ENCODE results near the gene SEPTIN8. TPM values are rescaled to one million over a fixed set of nuclear protein-coding genes. Genes with fewer than 3 reads are reported as not detected.

SEPTIN8 gene
- total and polyA plus RNA-seq, 2 of the 13 experiments (the other 11 are each of a cell fraction or from before 2014, with no cell fraction given), result 41.4 to 49.9 TPM

- TF ChIP-seq ZNF318 (CRISPR knock-in tag; IDR thresholded peaks at IDR 0.05) (no peak), ZBTB20 (CRISPR knock-in tag; IDR thresholded peaks at IDR 0.05; ENCODE audit: borderline replicate concordance, low read depth) (no peak; the same call in 1 of the 2 replicates), ZEB1 (IDR thresholded peaks at IDR 0.05; ENCODE audit: insufficient replicate concordance, low read depth) (no peak), SIN3A (IDR thresholded peaks at IDR 0.05; ENCODE audit: borderline replicate concordance, low read depth, low read length) (no peak; the same call in none of the 2 replicates), ZSCAN9 (CRISPR knock-in tag; IDR thresholded peaks at IDR 0.05; ENCODE audit: borderline replicate concordance) (0 out of 2 replicates have a peak, but pooled peaks have one; percentile 17), ZNF619 (CRISPR knock-in tag; IDR thresholded peaks at IDR 0.05) (peak; percentile 31; the same call in 1 of the 2 replicates), KMT2B (CRISPR knock-in tag; IDR thresholded peaks at IDR 0.05) (peak; percentile 27; the same call in 1 of the 2 replicates), ZNF260 (CRISPR knock-in tag; IDR thresholded peaks at IDR 0.05; ENCODE audit: borderline replicate concordance, low read depth) (no peak), U2AF2 (IDR thresholded peaks at IDR 0.05; ENCODE audit: low read depth, low read length) (no peak), ZNF670 (CRISPR knock-in tag; IDR thresholded peaks at IDR 0.05; ENCODE audit: borderline replicate concordance) (no peak), MED13 (CRISPR knock-in tag; IDR thresholded peaks at IDR 0.05) (no peak), EED (CRISPR knock-in tag; IDR thresholded peaks at IDR 0.05) (peak; percentile 65; the same call in 1 of the 2 replicates), ZKSCAN1 (IDR thresholded peaks at IDR 0.05; ENCODE audit: low read length) (no peak), MEF2D (CRISPR knock-in tag; IDR thresholded peaks at IDR 0.05) (no peak), ATRX (CRISPR knock-in tag; IDR thresholded peaks at IDR 0.05; ENCODE audit: borderline replicate concordance) (no peak), SETDB1 (CRISPR knock-in tag; IDR thresholded peaks at IDR 0.05; ENCODE audit: borderline replicate concordance) (no peak)
- TF ChIP-seq, protein P1, sequence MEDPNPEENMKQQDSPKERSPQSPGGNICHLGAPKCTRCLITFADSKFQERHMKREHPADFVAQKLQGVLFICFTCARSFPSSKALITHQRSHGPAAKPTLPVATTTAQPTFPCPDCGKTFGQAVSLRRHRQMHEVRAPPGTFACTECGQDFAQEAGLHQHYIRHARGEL (CRISPR knock-in tag; IDR thresholded peaks at IDR 0.05), result no peak
- TF ChIP-seq, protein P2, sequence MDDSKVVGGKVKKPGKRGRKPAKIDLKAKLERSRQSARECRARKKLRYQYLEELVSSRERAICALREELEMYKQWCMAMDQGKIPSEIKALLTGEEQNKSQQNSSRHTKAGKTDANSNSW (CRISPR knock-in tag; IDR thresholded peaks at IDR 0.05; ENCODE audit: borderline replicate concordance), result peak; percentile 66; the same call in 1 of the 2 replicates
- TF ChIP-seq, protein P3, sequence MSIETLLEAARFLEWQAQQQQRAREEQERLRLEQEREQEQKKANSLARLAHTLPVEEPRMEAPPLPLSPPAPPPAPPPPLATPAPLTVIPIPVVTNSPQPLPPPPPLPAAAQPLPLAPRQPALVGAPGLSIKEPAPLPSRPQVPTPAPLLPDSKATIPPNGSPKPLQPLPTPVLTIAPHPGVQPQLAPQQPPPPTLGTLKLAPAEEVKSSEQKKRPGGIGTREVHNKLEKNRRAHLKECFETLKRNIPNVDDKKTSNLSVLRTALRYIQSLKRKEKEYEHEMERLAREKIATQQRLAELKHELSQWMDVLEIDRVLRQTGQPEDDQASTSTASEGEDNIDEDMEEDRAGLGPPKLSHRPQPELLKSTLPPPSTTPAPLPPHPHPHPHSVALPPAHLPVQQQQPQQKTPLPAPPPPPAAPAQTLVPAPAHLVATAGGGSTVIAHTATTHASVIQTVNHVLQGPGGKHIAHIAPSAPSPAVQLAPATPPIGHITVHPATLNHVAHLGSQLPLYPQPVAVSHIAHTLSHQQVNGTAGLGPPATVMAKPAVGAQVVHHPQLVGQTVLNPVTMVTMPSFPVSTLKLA (IDR thresholded peaks at IDR 0.05), result 0 out of 2 replicates have a peak, but pooled peaks have one; percentile 12
Observed at GRCh38 chr5:132736853-132737833, 39.9 kb downstream of the SEPTIN8 start, which contains the start of gene KIF3A (continued).

All from HepG2 (cell line).